PFSK-1 (cell line): ENCODE data around the gene PHRF1.

Experiments
- FOXP2 ChIP-seq: optimal IDR thresholded peaks from 2 replicates; pipeline ENCODE3; 2011; ENCODE audit warnings: borderline replicate concordance, control low read depth, inconsistent platforms; ENCODE audit not compliant: insufficient read depth; ENCODE audit errors: extremely low read length, extremely low read depth
- POLR2AphosphoS5 ChIP-seq: IDR thresholded peaks from 2 replicates; pipeline ENCODE4 v1.6.1; 2012; ENCODE audit warnings: low read depth, mild to moderate bottlenecking, control low read depth, low read length, moderate library complexity
- SIN3A ChIP-seq: IDR thresholded peaks from 2 replicates; pipeline ENCODE4 v1.6.1; 2012; ENCODE audit warnings: mild to moderate bottlenecking, low read length, moderate library complexity, borderline replicate concordance; ENCODE audit not compliant: insufficient read depth
- TAF1 ChIP-seq: IDR thresholded peaks from 2 replicates; pipeline ENCODE4 v1.6.1; 2012; ENCODE audit warnings: low read length, control low read depth, borderline replicate concordance; ENCODE audit not compliant: insufficient read depth
- TF ChIP-seq, protein P1 (sequence below), 2 experiments: IDR thresholded peaks; 2 replicates each; pipeline versions ENCODE4 v1.6.1 to v1.8.0; 2011 to 2012; ENCODE audit warnings: low read depth in 2 of 2, low read length in 2 of 2, control low read depth in 1 of 2, inconsistent platforms in 1 of 2, mild to moderate bottlenecking in 1 of 2, moderate library complexity in 1 of 2; ENCODE audit not compliant: insufficient read depth in 1 of 2

The PHRF1 gene

DNA sequence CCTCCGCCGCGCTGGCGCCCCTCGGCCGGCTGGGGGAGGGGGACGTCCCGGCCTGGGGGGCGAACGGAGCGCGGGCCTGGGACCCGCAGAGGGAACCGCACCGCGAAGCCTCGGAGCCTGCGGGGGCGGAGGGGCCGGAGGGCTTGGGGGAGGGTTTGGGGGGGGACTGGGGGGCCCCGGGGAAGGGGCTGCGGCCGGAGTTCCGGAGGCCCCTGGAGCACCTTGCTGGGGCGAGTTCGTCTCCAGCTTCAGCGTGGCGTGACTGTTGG lies 51.0 kb downstream of the PHRF1 start:
- TF ChIP-seq FOXP2 = no peak
- TF ChIP-seq, protein P1, sequence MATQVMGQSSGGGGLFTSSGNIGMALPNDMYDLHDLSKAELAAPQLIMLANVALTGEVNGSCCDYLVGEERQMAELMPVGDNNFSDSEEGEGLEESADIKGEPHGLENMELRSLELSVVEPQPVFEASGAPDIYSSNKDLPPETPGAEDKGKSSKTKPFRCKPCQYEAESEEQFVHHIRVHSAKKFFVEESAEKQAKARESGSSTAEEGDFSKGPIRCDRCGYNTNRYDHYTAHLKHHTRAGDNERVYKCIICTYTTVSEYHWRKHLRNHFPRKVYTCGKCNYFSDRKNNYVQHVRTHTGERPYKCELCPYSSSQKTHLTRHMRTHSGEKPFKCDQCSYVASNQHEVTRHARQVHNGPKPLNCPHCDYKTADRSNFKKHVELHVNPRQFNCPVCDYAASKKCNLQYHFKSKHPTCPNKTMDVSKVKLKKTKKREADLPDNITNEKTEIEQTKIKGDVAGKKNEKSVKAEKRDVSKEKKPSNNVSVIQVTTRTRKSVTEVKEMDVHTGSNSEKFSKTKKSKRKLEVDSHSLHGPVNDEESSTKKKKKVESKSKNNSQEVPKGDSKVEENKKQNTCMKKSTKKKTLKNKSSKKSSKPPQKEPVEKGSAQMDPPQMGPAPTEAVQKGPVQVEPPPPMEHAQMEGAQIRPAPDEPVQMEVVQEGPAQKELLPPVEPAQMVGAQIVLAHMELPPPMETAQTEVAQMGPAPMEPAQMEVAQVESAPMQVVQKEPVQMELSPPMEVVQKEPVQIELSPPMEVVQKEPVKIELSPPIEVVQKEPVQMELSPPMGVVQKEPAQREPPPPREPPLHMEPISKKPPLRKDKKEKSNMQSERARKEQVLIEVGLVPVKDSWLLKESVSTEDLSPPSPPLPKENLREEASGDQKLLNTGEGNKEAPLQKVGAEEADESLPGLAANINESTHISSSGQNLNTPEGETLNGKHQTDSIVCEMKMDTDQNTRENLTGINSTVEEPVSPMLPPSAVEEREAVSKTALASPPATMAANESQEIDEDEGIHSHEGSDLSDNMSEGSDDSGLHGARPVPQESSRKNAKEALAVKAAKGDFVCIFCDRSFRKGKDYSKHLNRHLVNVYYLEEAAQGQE (IDR thresholded peaks at IDR 0.05; ENCODE audit: insufficient read depth in 1 of 2, low read depth in 2 of 2, low read length in 2 of 2) = no peak

DNA sequence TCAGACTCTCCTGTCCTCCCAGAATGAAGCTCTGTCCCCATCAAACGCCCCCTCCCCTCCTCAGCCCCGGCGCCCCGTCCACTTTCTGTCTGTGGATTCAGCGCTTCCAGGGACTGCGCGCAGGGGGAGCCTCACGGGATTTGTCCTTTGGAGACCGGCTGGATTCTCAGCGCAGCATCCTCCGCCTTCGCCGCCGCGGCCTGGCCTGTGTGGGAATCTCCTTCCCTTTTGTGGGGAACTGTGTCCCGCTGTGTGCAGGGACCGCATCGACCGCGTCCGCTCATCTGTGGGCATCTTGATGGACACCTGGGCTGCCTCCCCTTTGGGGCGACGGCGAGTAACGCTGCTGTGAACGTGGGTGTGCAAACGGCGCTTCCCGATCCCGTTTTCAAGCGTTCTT lies 51.8 kb downstream of the PHRF1 start:
- no peak for TF ChIP-seq SIN3A
- TF ChIP-seq POLR2AphosphoS5 = no peak
- TF ChIP-seq FOXP2 = no peak
- TF ChIP-seq TAF1 = no peak
- TF ChIP-seq, protein P1 (IDR thresholded peaks at IDR 0.05; ENCODE audit: insufficient read depth in 1 of 2, low read depth in 2 of 2, low read length in 2 of 2) = no peak

DNA sequence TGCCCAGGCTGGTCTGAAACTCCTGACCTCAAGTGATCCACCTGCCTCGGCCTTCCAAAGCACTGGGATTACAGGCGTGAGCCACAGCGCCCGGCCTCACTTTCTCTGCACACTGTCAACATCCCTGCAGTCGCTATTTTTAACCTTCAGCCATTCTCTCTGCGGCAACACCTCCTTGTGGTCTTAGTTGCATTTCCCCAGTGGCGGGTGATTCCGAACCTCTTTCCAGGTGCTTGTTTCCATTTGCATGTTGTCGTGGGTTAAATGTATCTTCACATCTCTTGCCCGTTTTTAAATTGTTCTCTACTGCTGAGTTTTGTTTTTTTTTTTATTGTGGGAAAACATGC lies 52.9 kb downstream of the PHRF1 start:
- TF ChIP-seq POLR2AphosphoS5 = no peak
- no peak for TF ChIP-seq TAF1
- no peak for TF ChIP-seq SIN3A
- TF ChIP-seq, protein P1 (IDR thresholded peaks at IDR 0.05; ENCODE audit: insufficient read depth in 1 of 2, low read depth in 2 of 2, low read length in 2 of 2) = no peak
- no peak for TF ChIP-seq FOXP2

DNA sequence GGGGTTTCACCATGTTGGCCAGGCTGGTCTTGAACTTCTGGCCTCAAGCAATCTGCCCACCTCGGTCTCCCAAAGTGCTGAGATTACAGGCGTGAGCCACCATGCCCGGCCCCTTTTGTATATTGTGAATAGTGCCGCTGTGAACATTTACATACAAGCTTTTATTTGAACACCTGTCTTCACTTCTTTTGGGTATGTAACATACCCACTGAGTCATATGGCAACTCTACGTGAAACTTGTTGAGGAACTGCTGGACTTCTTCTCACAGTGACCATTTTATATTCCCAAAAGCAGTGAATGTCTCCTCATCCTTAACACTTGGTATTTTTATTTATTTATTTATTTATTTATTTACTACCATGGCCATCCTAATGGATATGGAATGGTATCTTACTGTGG lies 54.6 kb downstream of the PHRF1 start:
- TF ChIP-seq POLR2AphosphoS5 (no peak), TAF1 (no peak), SIN3A (no peak), FOXP2 (no peak)
- TF ChIP-seq, protein P1 (IDR thresholded peaks at IDR 0.05; ENCODE audit: insufficient read depth in 1 of 2, low read depth in 2 of 2, low read length in 2 of 2) = no peak

DNA sequence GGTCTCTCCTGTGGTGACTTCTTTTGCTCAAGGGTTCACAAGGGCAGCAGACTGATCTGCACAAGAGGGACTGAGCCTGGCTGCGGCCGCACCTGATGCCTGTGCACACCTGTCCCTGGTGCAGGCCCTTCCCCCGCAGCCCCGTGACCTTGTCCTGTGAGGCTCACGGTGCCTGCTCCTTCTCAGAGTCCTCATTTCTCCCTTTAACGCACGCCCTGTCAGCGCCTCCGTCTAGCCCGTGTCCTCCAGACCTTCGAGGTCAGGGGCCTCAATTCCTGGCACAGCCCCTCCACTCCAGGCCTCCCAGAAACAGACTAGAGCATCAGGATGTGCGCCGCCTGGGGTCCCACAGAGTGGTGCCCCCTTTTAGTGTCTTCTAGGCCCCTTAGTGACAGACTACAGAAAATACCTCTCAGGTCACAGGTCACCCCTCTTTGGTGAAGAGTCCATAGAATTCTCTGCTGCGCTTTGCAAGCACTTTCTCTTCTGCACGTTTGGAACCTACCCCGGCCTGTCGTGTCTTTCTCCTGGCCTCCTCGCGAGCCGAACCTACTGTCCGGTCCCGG lies 59.8 kb downstream of the PHRF1 start:
- TF ChIP-seq SIN3A = no peak
- TF ChIP-seq, protein P1 (IDR thresholded peaks at IDR 0.05; ENCODE audit: insufficient read depth in 1 of 2, low read depth in 2 of 2, low read length in 2 of 2) = no peak
- no peak for TF ChIP-seq FOXP2
- TF ChIP-seq POLR2AphosphoS5 = no peak
- TF ChIP-seq TAF1 = no peak
